Activated naive CD4-positive, alpha-beta T cell treated with anti-CD3 and anti-CD28 coated beads, Interleukin-2, amount 50 U/mL, for 72 hours (primary cell): ENCODE data around the gene LPAR1. TPM values are rescaled to one million over a fixed set of nuclear protein-coding genes. Genes with fewer than 3 reads are reported as not detected.

Experiments used
- ATAC-seq, 2 donors: fragments of 150-1000 bp; cut with Tn5 transposase; 2 replicates each; pipeline ENCODE4 v1.10.0; 2021; ENCODE audit warnings: mild to moderate bottlenecking in 2 of 2, moderate library complexity in 2 of 2
- DNase-seq, 2 donors: peaks; one replicate each; pipeline ENCODE4 v3.0.0; 2021 to 2022; ENCODE audit warnings: low spot score in 2 of 2
- H3K27ac Mint-ChIP-seq, 2 donors: one replicate each; pipeline ENCODE4 v1.8.0; 2022; ENCODE audit warnings: mild to moderate bottlenecking in 2 of 2, mixed read lengths in 2 of 2
- H3K36me3 Mint-ChIP-seq, 2 donors: one replicate each; pipeline ENCODE4 v1.8.0; 2022; ENCODE audit warnings: mixed read lengths in 2 of 2
- H3K9me3 Mint-ChIP-seq, 2 donors: one replicate each; pipeline ENCODE4 v1.8.0; 2022; ENCODE audit warnings: mixed read lengths in 2 of 2
- total RNA-seq, 2 donors: library from RNA; stranded (reverse); gene quantifications; one replicate each; pipeline ENCODE4 v1.2.3, GENCODE V29; 2022

The LPAR1 gene
- total RNA-seq, 2 donors from 2014 or later: not detected

DNA sequence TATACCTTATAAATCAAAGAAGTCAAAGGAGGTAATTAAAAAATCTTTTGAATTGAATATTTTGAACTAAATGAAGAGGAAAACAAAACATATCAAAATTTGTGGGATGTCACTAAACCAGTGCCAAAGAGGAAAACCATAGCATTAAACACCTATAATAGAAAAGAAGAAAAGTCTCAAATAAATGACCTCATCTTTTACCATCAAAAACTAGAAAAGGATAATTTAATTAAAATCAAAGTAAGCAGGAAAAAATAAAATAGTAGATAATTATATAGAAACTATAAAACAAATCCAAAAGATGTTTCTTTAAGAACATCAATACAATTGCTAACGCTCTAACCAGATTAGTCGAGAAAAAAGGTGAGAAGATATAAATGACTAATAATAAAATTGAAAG lies 47.8 kb downstream of the LPAR1 start:
- DNase-seq (no peak), ATAC-seq (no peak)
- Mint-ChIP-seq H3K36me3 (no peaks in the 10 kb centered on the region), H3K9me3 (peaks cover 0 to 5% of the 10 kb centered on the region in 2 donors), H3K27ac (no peak overlapping the region)

DNA sequence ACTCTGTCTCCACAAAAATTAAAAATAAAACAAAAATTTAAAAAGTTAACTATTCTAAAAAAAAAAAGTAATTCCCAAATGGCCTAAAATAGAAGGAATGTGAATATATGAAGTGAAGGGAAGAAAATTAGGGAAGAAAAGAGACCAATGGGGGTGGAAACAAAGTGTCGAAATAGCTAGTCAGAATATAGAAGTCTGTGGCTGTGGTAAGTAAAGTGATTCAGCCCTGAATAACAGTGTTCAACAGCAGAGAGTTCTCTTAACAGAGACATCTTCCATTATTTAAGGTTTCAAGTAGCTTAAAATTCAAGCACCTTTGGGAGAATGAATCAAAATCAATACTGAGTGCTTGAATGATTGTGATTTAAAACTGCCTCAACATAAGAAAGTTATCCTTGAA lies 51.7 kb downstream of the LPAR1 start:
- peaks cover 0 to 5% of the 10 kb centered on the region in 2 donors for H3K9me3 Mint-ChIP-seq
- no peaks in the 10 kb centered on the region for H3K36me3 Mint-ChIP-seq
- DNase-seq (no peak), ATAC-seq (no peak)
- no peak overlapping the region for H3K27ac Mint-ChIP-seq

DNA sequence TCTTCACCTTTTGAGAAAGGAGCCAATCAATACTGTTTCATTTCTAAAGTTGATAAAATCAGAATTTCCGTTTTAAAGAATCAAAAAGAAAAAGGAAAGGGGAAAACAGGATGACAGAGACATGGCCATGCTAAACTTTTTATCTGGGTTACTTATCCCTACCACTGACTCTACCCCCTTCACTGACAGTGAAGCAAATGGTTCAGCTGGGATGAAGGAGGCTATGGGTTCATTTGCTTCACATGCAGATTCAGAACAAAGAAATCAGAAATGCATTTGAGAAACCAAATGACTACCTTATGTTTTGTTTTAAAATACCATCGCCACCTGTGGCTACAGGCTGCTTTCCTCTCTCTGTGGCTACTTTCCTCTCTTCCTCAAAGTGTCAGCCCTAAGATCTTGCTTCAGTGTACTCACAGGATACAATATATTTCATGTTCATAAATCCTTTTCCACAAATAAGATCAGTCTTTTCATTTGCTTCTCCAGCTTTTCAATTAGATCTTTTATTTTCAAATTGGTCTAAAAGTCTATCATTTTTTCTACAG lies 53.3 kb downstream of the LPAR1 start:
- ATAC-seq (no peak), DNase-seq (no peak)
- Mint-ChIP-seq H3K9me3 (peaks cover 0 to 5% of the 10 kb centered on the region in 2 donors), H3K36me3 (no peaks in the 10 kb centered on the region), H3K27ac (no peak overlapping the region)

DNA sequence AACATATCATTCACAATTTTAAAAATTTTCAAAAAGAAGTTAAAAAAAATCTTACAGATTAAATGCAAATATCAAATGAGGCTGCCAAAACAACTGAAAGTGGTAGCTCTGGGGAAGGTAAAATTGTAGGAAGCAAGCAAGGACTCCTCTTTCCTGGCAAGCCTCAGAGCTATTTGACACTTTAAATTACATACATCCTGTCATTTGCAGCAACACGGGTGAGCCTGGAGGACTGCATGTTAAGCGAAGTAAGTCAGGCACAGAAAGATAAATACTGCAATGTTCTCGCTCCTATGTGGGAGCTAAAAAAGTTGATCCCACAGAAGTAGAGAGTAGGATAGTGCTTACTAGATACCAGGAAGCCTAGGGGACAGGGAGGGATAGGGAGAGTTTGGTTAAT lies 58.0 kb downstream of the LPAR1 start:
- no peak overlapping the region for H3K27ac Mint-ChIP-seq
- DNase-seq: no peak
- no peak for ATAC-seq
- peaks cover 4 to 5% of the 10 kb centered on the region in 2 donors for H3K9me3 Mint-ChIP-seq
- H3K36me3 Mint-ChIP-seq: no peaks in the 10 kb centered on the region

DNA sequence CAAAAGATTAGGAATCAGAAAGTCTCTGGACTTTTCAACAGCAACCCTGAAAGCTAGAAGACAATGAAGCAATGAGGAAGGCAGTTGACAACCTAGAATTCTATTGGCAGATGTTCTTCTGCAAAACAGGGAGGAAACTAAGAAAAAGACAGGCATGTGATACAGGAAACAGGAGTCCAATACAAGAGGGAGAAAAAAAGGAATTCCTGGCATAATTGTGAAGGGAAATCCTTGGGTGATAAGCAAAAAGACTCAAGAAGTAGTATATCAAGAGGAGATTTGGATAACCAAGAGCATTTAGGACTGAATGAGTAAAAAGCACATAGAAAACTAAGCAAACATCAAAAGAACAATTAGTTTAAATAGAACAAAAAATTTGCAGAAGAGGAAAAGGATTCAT lies 58.6 kb downstream of the LPAR1 start:
- Mint-ChIP-seq H3K36me3 (no peaks in the 10 kb centered on the region), H3K9me3 (peaks cover 4 to 5% of the 10 kb centered on the region in 2 donors), H3K27ac (no peak overlapping the region)
- ATAC-seq: no peak
- DNase-seq: no peak

DNA sequence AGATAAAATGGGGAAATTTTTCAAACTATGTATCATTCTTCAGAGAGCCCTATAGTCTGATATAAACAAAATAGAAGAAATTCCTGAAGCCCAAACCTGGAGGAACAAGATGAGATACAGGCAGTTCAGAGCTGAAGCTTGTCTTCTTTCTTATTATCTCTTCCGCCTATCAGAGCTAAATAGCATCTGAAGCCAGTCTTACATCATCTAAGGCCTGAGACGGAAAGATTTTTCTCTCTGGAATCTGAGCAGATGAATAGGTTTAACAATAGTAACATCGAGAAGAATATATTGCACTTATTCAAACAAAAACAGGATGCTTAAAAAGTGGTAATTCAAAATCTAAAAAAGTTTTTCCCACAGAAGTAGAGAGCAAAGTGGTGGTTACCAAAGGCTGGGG lies 59.8 kb downstream of the LPAR1 start:
- H3K27ac Mint-ChIP-seq: no peak overlapping the region
- DNase-seq (no peak), ATAC-seq (no peak)
- no peaks in the 10 kb centered on the region for H3K36me3 Mint-ChIP-seq
- H3K9me3 Mint-ChIP-seq: peaks cover 4 to 8% of the 10 kb centered on the region in 2 donors

DNA sequence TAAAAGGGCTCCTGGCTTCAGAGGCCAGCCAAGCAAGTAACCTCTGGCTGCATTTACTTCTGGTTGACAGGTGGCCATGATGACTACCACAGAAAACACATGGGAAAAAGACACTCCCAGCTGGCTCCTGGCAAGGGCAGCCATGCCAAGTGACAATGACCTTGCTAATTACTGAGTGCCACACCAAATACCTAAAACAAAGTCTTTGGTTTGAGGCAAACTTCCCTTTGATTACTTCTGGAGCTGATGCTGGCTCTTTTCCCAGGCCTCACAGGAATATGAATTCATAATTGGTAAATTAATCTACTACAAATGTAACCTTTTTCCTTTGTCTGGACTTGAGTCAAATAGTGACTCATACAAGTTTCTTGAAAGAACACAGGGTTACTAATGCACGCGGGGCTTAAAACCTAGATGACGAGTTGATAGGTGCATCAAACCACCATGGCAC lies 61.0 kb downstream of the LPAR1 start:
- ATAC-seq (no peak), DNase-seq (no peak)
- H3K36me3 Mint-ChIP-seq: no peaks in the 10 kb centered on the region
- H3K9me3 Mint-ChIP-seq: peaks cover 4 to 8% of the 10 kb centered on the region in 2 donors
- no peak overlapping the region for H3K27ac Mint-ChIP-seq

DNA sequence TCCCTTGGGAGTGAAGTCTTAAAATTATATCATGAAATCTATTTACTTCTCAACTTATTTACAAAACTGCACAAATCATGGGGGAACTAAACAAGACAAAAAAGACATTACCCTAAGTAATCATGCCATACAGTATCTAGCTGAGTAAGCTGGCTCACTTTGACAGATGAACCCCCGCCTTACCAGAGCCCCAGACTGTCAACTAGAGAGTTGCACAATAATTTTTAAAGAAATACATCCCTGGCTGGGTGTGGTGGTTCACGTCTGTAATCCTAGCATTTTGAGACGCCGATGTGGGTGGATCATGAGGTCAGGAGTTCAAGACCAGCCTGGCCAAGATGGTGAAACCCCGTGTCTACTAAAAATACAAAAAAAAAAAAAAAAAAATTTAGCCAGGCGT lies 62.3 kb downstream of the LPAR1 start:
- H3K9me3 Mint-ChIP-seq: peaks cover 4 to 8% of the 10 kb centered on the region in 2 donors
- no peak overlapping the region for H3K27ac Mint-ChIP-seq
- DNase-seq (no peak), ATAC-seq (no peak)
- no peaks in the 10 kb centered on the region for H3K36me3 Mint-ChIP-seq

DNA sequence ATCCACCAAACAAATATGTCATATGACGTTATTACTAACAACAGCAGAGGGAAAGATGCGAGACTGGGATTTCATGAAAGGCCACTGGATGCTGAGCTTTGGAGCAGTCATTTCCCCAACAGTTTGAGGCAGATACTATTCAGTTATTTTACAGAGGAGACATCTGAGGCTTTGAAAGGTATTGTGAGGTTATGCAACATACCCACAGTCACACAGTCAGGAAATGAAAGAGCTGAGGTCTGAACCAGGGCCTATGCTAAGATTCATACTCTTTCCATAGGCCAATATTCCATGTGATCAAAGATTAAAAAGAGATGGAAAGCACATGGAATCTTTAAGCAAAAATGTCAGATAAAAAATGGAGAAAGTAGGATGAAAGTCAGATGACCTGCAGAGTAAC lies 63.0 kb downstream of the LPAR1 start:
- DNase-seq: no peak
- Mint-ChIP-seq H3K36me3 (no peaks in the 10 kb centered on the region), H3K9me3 (peaks cover 4 to 8% of the 10 kb centered on the region in 2 donors), H3K27ac (no peak overlapping the region)
- ATAC-seq: no peak

DNA sequence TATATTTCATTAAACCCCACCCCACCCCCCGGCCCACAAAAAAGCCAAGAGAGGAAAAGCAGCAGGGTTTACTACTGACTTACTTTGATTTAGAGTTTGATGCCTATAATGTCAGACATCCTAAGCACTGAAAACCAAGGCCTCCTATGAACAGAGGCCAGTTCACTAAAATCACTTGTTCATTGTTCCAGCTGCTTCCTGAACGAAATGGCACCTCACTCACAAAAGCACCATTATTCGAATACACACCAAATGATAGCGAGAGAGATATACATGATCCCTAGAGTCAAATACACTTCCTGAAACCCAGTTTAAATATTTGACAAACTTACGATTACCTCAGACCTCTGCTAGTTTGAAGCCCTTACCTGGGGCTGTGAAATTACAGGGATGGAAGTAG lies 66.6 kb downstream of the LPAR1 start:
- Mint-ChIP-seq H3K36me3 (no peaks in the 10 kb centered on the region), H3K27ac (no peak overlapping the region), H3K9me3 (peaks cover 4 to 7% of the 10 kb centered on the region in 2 donors)
- ATAC-seq: no peak
- DNase-seq: no peak

DNA sequence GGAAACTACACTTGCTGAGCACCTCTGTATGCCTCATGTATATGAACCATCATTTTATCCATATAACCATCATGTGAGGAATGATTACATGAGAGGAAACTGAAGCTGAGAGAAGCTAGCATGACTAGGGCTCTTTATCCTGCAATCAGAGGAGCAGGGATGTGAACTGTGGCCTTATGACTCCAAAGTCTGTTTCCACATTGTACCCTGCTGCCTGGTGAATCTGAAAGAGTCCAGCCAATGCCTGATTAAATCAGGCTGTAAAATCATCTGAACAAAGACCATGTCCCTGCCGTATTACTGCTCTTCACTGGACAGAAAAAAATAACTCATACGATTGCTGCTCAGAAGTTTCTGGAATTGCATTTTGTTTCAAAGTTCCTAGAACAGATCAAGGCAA lies 67.0 kb downstream of the LPAR1 start:
- Mint-ChIP-seq H3K36me3 (no peaks in the 10 kb centered on the region), H3K27ac (no peak overlapping the region), H3K9me3 (peaks cover 0 to 4% of the 10 kb centered on the region in 2 donors)
- no peak for ATAC-seq
- no peak for DNase-seq

DNA sequence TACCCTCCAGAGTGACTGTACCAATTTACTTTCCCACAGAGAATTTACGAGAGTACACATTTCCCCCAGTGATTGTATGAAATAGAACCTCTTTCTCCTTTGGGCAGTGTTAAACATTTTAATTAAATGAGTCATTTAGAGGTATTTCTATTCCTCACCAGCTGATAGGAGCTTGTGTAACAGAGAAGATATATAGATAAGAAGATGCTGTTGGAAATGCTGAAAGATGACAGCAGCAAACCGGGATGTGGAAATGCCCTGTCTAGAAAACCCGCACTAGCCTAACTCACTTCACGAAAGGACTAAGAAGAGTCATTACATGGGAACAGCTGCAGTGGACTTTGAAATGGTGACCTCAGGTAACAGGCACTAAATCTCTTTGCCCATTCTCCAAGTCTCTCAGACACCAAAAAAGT lies 68.3 kb downstream of the LPAR1 start:
- no peak overlapping the region for H3K27ac Mint-ChIP-seq
- no peaks in the 10 kb centered on the region for H3K36me3 Mint-ChIP-seq
- DNase-seq (no peak), ATAC-seq (no peak)
- H3K9me3 Mint-ChIP-seq: peaks cover 3 to 4% of the 10 kb centered on the region in 2 donors

DNA sequence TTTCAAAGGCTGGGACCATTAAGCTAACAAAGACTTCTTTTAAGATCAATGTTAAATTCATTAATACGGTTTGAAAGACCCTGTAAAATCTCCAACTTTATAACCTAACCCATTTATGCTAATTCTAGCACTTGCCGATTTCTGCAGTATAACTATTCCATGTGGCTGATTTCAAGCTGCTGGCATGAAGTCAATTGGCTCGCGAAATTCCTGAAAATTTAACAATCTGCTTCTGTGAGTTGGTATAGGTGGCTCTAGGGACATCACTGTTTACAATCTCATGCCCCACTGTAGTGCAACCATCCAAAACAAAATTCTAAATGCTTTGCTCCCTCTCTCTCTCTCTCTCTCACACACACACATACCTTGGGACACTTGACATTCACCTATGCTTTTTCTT lies 70.2 kb downstream of the LPAR1 start:
- peaks cover 0 to 3% of the 10 kb centered on the region in 2 donors for H3K9me3 Mint-ChIP-seq
- DNase-seq (no peak), ATAC-seq (no peak)
- H3K27ac Mint-ChIP-seq: no peak overlapping the region
- no peaks in the 10 kb centered on the region for H3K36me3 Mint-ChIP-seq

DNA sequence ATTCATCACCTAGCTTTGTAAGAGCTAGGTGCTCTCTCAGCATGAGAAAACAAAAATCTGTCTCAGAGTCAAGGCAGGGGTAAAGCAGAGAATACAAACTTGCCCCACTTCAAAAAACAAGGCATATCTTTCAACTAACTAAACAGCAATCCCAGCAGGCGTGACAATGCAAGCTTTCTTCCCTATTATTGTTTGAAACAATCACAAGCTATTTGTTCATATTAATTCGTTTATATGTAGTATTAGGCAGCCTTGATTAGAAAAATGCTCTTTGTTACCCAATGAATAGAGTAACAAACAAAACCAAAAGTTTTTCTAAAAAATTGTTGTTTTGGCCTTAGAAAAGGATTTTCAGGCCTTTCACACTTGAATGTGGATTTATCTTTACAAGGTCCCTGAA lies 71.1 kb downstream of the LPAR1 start:
- no peak overlapping the region for H3K27ac Mint-ChIP-seq
- ATAC-seq (no peak), DNase-seq (no peak)
- H3K9me3 Mint-ChIP-seq: peaks cover 0 to 3% of the 10 kb centered on the region in 2 donors
- H3K36me3 Mint-ChIP-seq: no peaks in the 10 kb centered on the region

DNA sequence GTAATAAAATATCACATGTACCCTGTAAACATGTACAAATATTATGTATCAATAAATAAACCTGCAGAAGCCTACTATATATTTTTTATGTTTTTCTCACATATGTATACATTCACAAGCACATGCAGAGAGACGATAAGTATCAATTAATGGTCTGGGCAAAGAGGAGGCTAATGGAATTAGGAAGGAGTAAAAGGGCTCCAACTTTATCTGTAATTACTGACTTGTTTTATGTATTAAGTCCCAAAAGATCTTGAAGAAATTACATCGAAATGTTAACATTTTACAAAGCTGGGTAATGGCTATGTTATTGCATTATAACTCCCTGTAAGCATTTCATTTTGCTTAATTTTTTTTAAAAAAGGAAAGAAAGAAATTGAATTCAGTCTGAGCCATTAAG lies 78.0 kb downstream of the LPAR1 start:
- DNase-seq (no peak), ATAC-seq (no peak)
- Mint-ChIP-seq H3K27ac (no peak overlapping the region), H3K9me3 (peaks cover 0 to 15% of the 10 kb centered on the region in 2 donors), H3K36me3 (no peaks in the 10 kb centered on the region)

DNA sequence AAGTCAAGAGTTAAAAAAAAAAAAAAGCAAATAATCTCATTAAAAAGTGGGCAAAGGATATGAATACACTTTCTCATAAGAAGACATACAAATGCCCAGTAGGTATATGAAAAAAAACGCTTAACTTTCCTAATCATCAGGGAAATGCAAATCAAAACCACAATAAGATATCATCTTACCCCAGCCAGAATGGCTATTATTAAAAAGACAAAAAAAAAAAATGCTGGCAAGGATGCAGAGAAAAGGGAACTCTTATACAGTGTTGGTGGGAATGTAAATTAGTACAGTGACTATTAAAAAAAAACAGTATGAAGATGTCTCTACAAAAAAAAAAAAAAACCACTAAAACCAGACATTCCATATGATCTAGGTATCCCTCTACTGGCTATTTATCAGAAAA lies 79.4 kb downstream of the LPAR1 start:
- no peak overlapping the region for H3K27ac Mint-ChIP-seq
- ATAC-seq (no peak), DNase-seq (no peak)
- H3K9me3 Mint-ChIP-seq: peaks cover 5 to 29% of the 10 kb centered on the region in 2 donors
- peaks cover 0 to 10% of the 10 kb centered on the region in 2 donors for H3K36me3 Mint-ChIP-seq

DNA sequence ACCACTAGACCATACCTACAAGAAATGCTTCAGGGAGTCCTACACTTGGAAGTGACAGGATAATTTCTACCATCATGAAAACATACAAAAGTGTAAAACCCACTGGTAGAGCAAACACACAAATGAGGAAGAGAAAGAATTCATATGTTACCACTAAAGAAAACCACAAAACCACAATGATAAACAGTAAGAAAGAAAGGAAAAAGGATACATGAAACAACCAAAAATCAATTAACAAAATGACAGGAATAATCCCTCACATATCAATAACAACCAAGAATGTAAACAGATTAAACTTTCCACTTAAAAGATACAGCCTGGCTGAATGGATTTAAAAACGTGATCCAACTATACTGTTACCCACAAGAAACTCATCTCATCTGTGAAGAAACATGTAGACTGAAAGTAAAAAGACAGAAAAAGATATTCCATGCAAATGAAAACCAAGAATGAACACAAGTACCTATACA lies 83.4 kb downstream of the LPAR1 start:
- DNase-seq (no peak), ATAC-seq (no peak)
- Mint-ChIP-seq H3K9me3 (peaks cover 13 to 41% of the 10 kb centered on the region in 2 donors), H3K36me3 (peaks cover 0 to 23% of the 10 kb centered on the region in 2 donors), H3K27ac (no peak overlapping the region)

DNA sequence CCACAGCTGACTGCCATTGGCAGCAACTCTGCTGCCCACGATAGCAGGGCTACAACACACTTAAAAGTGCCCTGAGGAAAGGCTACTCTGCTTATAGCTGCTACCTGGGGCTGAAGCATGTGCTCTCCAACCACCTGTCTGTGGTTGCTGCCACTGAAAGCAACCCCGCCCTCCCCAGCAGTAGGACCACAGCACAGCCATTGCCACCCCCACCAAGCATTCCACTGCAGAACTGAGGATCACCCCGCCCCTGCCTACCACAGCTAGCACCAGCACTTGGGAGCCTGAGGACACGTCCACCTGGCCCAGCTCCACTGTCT lies 85.8 kb downstream of the LPAR1 start:
- DNase-seq: no peak
- H3K9me3 Mint-ChIP-seq: peaks cover 13 to 28% of the 10 kb centered on the region in 2 donors
- ATAC-seq: no peak
- no peak overlapping the region for H3K27ac Mint-ChIP-seq
- H3K36me3 Mint-ChIP-seq: peaks cover 0 to 23% of the 10 kb centered on the region in 2 donors
